Dermis microvascular lymphatic vessel endothelial cell (primary cell): Measurements from ENCODE around the gene MICU2. TPM values are rescaled to one million over a fixed set of nuclear protein-coding genes. Genes with fewer than 3 reads are reported as not detected.
A peak's percentile ranks its signal among the peaks of the same experiment; 100 is the strongest.
"Not testable (repeated sequence)": the region's sequence is repeated elsewhere in the genome, so short reads cannot be mapped to it uniquely, and the experiment has no call there.

Experiments
- DNase-seq, 2 donors: peaks; one replicate each; pipeline versions ENCODE4 v3.0.0 to v3.0.0-alpha.2; 2010; ENCODE audit warnings: low read depth in 2 of 2
- total RNA-seq: library from RNA; depleted of rRNA; stranded (reverse); fragments of >200 nt; gene quantifications from 2 replicates; pipeline ENCODE4 v1.2.1, GENCODE V29; 2014

The MICU2 gene
- total RNA-seq, 1 donor from 2014 or later, result 26.3 TPM

DNA sequence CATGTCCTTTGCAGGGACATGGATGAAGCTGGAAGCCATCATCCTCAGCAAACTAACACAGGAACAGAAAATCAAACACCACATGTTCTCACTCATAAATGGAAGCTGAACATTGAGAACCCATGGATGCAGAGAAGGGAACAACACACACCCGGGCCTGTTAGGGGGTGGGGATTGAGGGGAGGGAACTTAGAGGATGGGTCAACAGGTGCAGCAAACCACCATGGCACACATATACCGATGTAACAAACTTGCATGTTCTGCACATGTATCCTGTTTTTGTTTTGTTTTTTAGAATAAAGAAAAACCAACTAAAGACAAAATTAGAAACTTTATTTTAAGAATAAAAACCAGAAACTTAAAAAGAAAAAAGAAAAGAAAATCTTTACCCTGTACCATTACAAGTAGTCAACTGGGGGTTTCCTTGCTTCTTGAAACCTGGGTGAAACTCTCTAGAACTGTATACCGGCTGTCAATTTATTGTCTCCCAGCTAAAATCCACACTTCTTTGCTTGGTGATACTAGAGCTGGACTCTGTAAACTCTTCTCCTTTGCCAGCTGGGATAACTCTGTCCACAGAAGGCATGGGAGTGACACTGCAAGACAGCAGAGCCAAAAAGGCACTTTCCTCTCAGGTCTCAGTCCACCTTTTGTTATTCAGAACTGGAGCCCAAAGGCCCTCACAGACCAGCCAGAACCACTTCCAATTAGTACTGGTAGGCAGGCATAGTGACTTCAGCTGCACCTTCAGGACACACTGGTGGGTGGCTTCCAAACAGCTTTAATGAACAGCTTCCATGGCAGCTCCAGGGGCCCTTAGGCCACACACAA, 9.0 kb downstream of the MICU2 start:
- DNase-seq, result no peak

GRCh38 chr13:21590665-21591456, 13.1 kb downstream of the MICU2 start:
- DNase-seq, result not testable (repeated sequence)

GRCh38 chr13:21590231-21590630, 13.7 kb downstream of the MICU2 start:
- DNase-seq, result no peak

DNA sequence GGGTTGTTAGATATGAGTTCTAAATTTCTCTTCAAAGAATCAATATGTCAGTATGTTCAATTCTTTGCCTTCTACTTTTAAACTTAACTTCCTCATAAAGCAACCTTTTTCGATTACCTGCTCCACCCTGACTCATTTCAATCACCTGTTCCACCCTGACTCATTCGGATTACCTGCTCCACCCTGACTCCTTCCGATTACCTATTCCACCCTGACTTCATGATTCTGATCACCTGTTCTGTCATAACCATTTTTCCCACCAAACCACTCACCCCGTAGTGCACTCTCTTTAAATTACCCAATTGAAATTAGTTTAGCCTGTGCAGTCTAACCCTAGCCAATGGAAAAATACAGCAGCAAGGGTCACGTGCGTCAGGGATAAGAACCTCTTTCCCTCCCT, 14.5 kb downstream of the MICU2 start:
- DNase-seq, result not testable (repeated sequence)

DNA sequence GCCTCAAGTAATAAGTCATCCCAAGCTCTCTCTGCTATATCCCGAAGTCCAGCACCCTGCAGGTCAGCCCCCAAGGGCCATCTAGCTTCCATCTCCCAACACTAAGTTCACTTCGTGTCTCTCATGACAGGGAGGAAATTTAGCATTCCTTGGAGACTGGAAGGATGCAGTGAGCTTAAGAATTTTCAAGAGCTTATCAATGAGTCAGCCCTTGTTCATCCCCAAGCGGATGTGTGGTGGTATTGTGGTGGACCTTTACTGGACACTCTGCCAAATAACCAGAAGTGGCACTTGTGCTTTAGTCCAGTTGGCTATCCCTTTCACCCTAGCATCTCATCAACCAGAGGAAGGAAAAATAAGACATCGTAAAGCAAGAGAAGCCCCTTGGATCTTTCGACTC, 15.6 kb downstream of the MICU2 start:
- DNase-seq, result peak in 1 of 2 donors; percentile 62

DNA sequence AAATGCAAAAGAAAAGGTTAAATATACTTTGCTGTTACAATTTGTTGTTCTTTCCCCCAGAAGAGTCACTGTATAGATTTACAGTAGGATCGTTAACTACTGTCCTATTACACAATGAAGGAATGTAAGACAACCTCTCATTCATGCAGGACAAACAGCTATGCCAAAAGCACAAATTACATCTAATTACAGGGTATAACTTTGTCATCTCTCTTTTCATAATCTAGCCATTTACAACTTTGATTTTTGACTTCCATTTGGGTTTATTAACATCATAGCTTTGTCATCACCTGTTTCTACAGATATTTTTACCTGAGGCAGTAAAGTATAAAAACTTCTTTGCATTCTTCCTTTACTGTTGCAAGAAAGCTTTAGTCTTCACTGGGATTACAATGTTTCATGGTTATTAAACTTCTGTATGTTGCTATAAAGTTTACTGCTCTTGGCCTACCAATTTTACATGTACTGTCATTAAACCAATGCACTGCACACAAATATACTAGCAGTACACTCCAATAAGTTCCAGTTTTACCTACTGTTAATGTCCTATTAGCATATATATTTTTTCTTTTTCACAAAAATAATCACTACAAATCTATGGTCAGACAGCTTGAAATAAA, 18.9 kb downstream of the MICU2 start:
- DNase-seq, result no peak

GRCh38 chr13:21583478-21583877, 20.5 kb downstream of the MICU2 start:
- DNase-seq, result peak; percentile 94 to 96

- no peak for DNase-seq
Measured at GRCh38 chr13:21580736-21581135, 23.2 kb downstream of the MICU2 start.

- DNase-seq, result no peak
Measured at GRCh38 chr13:21579754-21580316, 24.1 kb downstream of the MICU2 start.

GRCh38 chr13:21578748-21579147, 25.2 kb downstream of the MICU2 start:
- DNase-seq, result no peak

- peak in 1 of 2 donors; percentile 12 for DNase-seq
Measured at GRCh38 chr13:21576426-21576825, 27.5 kb downstream of the MICU2 start.

DNA sequence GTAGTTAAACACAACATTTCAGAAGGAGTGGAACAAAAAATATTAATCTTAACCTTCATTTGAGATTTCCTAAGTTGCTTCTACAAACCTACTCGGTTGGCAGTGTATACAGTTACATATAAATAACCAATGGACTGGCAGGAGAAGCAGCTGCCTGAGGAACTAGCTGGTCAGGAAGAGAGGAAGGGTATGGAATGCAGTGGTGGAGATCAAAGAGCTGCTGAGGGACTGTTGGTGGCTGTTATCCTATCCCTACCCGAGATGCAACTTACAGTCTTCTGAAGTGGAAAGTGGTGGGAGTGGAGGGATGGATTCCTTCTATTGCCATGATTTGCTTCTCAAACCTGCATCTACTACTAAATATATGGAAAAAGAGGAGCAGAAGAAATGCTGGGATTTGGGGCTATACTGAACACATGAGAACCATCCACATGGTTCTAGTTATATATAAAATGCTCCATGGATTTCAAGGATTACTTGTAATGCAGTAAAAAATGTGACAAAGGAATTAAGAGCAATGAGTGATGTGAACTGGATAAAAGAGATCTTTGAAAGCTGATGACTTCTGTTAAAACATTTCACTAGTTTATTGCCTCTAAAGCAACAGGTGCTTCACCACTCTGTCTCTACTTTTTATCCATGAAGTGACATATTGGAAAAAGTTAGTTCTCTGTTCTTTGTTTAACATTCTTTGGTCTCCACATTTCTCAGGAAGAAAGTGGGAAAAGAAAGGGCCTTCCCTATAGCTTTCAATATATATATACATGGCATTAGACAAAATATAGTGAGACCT, 29.9 kb downstream of the MICU2 start:
- DNase-seq, result no peak

DNA sequence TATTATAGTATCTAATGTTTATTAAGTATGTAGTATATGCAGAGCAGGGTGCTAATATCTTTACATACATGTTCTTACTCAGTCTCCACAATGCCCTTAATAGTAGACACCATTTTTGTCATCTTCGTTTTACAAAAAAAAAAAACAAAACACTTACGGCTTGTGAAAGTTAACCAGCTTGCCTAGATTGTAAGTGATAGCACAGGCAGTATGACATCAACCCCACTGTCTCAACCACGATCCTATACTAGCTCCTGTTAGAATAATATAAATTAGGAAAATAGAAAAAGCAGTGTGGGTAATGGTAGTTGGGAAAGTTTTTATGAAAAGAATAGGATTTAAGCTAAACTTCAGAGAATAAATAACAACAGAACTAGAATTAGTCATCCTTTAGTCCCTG, 34.3 kb downstream of the MICU2 start:
- no peak for DNase-seq

DNA sequence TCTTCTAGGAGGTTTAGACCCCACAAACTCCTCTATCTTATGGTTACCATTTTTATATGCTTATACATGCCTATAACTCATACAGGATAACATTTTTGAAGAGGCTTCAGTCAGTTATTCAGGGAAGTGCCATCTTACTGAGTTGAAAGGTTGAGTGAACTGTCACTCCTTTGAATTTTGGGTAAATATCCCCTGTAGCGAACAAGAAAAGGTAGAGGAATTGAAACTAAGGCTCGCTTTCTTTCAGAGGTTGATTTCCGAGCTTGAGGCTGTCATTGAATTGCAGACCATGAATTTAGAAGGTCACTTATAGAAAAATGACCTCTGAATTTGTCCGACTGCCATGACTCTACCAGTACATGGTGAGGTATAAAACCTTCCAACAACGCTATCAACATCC, 35.1 kb downstream of the MICU2 start:
- no peak for DNase-seq

- no peak for DNase-seq
Measured at GRCh38 chr13:21567714-21568113, 36.3 kb downstream of the MICU2 start.

DNA sequence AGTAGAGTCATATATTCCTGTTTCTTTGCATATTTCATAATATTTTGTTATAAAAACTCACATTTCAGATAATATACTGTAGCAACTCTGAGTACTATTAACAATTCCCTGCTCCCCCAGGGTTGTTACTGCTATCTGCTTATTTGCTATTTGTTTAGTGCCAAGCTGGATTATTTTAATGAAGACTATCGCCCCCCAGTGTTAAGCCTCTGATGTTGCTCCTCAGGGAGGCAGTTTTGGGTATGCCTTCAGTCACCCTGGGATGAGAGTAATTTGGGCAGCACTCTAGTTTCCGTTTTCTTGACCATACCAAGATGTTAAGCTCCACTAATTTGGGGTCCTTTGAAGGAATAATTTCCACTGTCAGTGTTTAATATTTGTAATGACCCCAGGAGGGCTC, 46.0 kb downstream of the MICU2 start:
- peak in 1 of 2 donors; percentile 11 for DNase-seq

- no peak for DNase-seq
Measured at GRCh38 chr13:21556051-21556450, 47.9 kb downstream of the MICU2 start.

- DNase-seq, result not testable (repeated sequence)
Measured at GRCh38 chr13:21553261-21553660, 50.7 kb downstream of the MICU2 start.

DNA sequence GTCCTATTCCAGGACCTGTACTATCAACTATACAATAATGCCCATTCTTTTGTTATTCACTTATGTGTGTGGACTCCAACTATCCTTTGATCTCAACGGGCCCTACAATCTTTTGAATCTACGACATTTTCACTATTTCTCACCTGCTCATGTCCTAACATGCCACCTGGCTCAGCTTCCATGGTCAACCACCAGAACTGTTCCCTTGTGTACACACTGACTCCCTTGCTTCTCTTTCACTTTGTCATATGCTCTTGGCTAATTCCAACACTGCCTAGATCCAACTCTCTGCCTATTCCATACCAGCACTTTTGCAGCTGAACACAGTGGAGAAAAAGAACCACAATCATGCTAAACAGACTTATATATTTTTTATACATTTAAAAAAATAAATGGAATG, 53.1 kb downstream of the MICU2 start:
- no peak for DNase-seq

- DNase-seq, result no peak
Measured at GRCh38 chr13:21549633-21550032, 54.3 kb downstream of the MICU2 start.

DNA sequence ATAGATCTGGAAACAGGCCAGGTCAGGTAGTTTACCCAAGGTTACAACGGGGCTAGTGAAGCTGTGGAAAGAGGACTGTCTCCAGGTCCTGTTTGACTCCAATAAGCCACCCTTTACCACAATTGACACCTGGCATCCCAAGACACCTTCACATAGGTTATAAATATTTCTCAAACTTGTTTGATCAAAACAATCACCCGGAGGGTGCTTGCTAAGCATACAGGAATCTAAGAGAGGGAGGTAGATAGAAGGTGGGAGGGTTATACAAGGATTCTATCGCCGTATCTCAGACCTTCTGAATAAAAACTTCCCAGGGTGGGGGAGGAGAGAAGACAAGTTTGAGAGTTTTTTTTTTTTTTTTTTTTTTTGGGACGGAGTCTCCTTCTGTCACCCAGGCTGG, 55.4 kb downstream of the MICU2 start:
- no peak for DNase-seq
